HG02943 (cell line): ENCODE measurements around the gene DYNC2H1.

ENCODE experiments used
- ATAC-seq: cut with Tn5 transposase; IDR thresholded peaks from one replicate; pipeline ENCODE4 v1.9.1; 2021; ENCODE audit warnings: mild to moderate bottlenecking, low read depth, moderate library complexity; ENCODE audit not compliant: unreplicated experiment

Gene DYNC2H1

DNA sequence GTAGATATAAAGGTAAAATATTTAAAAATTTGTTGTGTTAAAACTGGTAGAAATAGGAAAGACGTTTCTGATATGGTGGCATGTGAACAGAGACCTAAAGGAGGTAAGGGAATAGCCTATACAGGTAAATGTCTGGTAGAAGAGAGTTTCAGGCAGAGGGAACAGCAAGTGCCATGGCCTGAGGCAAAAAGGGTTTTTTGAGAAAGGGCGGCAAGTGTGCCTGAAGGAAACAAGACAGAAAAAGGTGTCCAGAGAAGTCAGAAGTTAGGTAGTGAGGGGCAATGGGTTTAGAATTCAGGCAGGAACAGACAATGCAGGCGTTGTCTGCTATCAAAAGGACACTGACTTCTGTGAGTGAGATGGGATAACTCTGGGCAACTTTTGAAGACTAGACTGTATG is 339.7 kb downstream of the DYNC2H1 start:
- ATAC-seq, result no peak

DNA sequence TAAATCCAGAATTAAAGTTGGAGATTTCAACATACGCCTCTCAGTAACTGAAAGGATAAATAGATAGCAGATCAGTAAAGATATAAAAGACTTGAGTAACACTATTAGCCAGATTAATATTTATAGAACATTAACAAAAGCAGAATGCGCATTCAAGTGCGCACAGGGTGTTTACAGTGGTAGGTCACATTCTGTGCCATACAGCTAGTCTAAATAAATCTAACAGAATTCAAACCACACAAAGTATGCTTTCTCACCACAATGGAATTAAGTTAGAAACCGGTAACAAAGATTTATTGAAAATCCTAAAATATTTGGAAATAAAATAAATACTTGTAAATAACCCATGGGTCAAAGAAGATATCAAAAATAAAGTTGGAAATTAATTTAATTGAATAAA is 341.0 kb downstream of the DYNC2H1 start:
- no peak for ATAC-seq

DNA sequence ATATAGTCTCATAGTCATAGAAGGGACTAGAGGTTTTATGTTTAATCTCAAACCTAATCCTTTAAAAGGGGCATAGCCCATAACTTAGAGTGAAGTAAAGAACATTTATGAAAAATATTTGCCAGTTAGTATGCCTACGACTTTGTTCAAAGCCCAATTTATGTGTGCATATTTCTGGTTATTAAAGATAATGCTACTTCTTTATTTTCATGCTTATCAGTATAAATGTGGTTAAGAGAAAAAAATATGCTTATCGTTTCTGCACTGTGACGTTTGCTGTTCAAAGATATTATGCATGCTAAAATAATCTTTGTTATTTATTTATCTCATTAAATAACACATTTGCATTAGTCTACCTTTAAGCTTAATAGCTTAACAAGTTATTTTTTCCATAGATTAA is 343.9 kb downstream of the DYNC2H1 start:
- ATAC-seq, result no peak

DNA sequence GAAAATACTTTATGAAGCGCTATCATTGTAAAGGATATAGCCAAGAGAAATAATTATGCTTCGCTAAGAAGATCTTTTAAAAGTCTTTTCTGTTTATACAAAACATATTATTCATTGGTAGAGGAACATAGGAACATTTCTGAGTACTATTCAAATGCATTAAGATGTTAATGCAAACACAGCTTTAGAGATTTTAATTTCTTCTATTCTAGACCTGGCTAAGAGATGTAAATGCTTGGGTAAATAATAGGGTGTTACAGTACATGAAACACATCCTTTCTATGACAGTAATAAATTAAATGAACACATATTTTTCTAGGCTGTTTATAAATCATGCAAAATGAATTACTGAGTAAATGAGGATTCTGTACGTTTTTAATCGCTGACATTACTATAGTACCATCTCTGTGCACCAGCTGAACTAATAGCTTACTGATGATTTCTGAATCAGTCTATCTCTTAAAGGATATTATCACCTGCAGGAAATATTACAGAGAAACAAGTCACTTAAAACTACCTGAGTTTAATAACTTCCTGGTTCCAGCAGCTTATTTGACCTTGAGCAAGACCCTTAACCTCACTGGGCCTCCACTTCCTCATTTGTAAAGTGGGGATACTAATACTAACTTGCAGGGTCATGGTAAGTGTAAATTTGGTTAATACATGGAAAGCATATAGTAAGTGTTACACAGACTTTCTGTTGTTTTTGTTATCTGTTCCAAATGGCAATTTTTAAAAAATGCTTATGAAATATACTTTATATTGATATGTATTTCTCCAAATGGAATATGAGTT is 344.9 kb downstream of the DYNC2H1 start:
- no peak for ATAC-seq

DNA sequence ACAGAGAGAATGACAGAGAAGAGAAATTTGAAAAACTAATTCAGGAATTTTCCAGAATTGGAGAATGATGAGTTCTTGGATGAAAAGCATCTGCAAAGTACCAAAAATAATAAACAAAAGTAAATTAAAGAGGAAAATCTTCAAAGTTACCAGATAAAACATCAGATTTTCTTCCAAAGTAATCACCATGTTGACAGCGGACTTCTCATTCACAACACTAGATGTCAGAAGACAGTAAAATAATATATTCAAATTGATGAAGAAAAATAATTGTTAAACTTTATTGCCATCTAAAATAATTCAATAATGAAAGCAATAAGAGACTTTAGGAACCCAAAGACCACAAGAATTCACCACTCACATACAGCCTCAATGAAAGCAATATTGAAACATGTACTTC is 355.2 kb downstream of the DYNC2H1 start:
- ATAC-seq, result no peak

DNA sequence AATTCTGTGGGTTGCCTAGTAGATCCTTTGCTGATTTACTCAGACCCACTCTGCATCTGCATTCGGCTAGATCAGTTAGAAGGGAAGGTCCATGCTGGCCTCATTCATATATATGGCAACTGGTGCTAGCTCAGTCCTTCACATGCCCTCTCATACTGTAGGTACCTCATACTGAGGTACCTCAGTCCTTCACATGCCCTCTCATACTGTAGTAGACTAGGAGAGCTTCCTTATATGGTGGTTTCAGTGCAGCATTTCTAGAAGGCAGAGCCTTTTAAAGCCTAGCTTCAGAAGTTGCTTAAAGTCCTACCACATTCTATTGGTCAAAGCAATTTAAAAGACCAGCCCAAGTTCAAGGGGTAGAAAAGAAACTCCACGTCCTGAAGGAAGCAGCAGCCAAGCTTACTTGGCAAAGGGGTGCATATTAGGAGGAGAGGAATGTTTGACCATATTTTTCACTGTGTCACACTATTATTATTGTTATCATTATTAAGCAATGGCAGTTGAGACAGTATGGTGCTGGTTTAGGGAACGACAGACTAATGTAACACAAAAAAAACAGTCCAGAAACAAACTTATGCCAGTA is 356.4 kb downstream of the DYNC2H1 start:
- no peak for ATAC-seq

DNA sequence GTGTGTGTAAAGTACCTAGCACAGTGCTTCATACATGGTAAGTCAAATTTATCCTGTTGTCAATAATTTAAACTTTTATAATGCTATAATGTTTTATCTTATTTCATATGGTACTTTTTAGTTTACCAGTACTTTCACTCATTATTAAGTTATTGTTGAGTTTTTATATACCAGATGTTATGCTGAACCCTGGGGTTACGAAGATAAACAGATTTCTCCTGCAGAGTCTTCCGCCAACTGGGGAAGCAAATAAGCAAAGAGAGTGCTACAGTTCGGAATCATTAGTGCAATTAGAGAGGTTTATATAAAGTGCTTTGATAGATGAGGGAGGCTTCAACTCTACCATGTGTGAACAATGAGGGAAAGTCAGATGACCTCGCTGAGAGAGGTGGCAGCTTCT is 362.3 kb downstream of the DYNC2H1 start:
- ATAC-seq, result no peak

DNA sequence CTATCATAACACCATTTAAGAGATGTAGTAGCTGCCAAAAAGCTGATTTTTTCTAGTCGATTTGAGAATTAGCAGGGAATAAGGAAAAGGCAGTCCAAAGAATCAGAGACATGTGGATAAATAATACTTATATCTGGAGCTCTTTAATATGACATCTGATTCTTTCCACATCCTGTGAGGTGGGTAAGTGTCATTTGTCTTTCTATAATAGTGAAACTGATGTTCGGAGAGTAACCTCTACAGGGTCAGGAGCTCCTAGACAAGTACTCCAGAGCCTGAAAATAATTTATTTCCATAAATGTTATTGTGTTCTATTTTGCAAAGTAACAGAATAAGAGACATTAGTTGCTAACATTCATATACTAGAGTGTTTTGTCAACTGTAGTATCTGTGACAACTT is 367.6 kb downstream of the DYNC2H1 start:
- no peak for ATAC-seq

DNA sequence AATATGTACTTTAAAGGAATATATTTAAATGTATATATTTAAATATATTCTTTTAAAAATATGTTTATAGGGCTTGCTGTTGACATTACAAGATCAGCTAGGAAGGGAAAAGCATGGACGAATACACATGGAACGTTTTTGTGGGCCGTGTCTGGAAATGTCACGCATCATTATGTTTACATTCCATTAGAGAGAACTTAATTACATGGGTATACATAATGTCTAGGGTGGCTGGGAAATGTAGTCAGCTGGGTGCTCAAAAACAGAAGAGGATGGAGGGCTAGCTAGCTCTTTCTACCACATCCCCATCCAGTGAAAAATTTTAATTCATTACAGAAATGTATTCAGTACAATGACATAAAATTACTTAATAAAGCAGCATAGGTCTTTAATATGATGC is 371.2 kb downstream of the DYNC2H1 start:
- ATAC-seq, result no peak

DNA sequence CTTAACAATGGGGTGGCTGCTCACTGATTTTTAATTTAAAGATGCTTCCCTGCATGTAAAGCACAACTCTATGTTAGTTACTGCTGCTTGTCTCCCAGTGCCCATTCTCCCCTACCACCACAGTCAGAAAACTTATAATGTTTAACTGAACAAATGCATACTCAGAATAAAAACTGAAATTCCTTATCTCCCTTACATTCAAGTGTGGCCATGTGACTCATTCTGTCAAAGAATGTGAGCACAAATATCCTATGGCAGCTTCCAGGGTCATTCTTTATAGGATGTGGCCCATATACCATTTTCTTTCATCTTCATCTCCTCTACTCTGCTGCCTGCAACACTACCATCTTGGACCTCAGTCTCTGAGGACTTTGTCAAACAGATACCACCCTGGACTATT is 374.8 kb downstream of the DYNC2H1 start:
- no peak for ATAC-seq

DNA sequence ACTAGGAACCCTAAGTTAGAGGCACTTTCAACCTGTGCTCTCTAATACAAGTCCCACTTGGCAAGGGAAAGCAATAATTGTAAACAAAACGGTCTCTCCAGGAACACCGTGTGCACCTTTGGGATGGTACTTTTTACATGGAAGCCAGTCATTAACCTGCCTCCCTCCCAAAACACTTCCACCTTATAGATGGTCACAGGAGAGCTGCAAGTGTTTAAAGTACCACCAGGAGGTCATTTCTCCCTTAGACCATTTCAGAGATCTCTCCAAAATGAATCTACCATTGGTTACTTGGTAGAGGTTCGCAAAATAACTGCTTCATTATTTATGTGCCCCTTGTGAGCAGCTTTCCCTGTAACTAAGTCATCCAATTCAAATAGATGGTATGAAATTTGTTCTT is 375.3 kb downstream of the DYNC2H1 start:
- ATAC-seq, result no peak

DNA sequence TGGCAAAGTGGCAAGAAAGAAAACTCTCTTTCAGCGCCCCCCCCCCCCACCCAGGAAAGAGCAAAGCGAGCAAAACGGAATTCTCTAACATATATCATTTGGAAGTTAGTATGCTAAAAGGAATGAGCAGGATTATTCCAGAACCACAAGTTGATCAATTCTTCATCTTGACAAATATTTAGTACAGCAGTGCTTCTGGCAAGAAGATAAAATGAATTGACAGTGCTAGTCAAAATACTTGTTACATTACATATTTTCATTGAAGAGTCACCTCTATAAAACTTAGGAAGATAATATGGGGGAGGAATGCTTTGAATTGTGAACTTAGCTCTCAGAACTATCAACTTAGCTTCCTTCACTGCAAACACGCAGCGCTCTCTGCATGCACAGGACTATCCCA is 377.4 kb downstream of the DYNC2H1 start:
- no peak for ATAC-seq

DNA sequence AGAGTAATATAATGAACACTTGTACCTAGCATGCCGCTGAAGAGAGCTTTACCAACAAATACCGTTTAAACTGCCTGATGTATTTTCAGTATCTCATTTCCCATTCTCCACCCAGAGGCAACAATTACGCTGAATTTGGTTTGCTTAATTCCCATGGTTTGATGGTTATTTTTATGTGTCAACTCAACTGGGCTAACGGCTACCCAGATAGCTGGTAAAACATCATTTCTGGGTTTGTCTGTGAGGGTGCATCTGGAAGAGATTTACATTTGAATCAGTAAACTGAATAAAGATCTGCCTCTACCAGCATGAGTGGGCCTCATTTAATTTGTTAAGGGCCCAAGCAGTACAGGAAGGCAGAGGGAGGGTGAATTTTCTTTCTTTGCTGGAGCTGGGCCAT is 377.9 kb downstream of the DYNC2H1 start:
- no peak for ATAC-seq

DNA sequence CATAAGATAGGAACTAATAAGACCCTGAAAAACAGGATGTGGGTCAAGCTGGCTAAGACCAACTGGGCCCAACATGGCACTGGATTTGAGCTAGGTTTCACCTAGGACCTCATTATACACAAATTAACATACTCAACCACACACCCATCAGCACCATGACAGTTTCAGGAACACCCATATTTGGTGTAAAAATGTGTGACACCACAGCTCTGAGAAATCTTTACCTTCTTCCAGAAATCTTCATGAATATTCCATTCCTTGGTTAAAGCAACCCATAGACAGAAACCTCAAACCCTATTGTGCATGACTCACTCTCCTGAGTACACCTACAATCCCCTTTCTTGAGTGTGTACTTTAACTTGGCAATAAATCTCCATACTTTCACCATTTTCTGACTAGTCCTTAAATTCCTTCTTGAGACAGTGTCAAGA is 378.8 kb downstream of the DYNC2H1 start:
- no peak for ATAC-seq

DNA sequence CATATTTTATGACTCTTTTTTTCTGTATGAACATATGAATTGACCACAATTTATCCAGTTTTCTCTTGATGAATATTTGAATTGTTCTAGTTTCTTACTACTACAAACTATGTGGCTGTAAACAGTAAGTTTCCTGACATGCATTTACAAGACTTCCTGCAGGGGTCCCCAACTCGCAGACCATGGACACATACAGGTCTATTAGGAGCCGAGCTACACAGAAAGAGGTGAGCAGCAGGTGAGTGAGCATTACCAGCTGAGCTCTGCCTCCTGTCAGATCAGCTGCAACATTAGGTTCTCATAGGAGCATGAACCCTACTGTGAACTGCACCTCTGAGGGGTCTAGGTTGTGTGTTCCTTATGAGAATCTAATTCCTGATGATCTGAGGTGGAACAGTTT is 379.4 kb downstream of the DYNC2H1 start:
- ATAC-seq, result no peak

DNA sequence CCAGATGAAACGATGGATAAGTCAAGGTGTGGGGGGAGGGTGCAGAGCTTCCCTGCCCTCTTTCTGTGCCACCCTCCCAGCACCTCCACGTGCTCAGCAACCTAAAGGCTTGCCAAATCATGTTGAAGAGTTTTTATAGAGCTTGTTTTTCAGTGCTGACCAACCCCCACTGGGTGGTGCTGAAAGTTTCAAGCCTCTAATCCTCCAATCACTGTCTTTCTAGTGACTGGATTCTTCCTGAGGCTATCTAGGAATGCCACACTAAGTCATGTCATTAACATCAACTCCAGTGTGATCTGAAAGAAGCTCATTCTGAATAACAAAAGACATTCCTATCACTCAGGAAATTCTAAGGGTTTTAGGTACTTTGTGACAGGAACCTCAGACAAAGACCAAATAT is 382.6 kb downstream of the DYNC2H1 start:
- ATAC-seq, result no peak

DNA sequence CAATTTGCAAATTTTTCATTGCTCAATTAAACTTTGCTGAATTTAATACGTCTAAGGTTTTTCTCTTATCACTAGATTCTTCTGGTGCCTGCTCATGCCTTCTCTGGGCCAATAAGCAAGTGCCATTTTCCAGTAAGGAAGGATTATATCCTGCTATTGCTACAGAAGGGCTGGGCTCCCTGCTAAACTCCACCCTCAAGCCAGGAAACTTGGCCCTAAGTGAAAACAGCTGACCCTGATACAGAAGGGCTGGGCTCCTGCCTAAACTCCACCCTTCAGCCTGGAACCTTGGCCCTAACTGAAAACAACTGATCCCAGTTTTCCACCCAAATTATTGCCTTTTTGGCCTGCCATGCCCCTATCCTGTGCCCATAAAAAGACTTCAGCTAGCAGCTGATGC is 385.3 kb downstream of the DYNC2H1 start:
- no peak for ATAC-seq

DNA sequence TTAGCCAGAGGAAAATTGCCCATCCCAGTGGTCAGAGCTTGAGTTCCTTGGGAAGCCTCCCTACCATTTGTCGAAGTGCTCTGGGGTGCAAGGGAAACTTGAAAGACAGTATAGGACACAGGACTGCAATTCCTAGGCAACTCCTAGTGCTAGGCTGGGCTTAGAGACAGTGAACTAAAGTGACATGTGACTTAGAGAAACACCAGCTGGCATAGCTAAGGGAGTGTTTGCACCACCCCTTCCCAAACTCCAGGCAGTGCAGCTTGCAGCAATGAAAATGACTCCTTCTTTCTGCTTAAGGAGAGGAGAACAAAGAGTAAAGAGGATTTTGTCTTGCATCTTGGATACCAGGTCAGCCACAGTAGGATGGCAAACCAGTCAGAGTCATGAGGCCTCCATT is 388.0 kb downstream of the DYNC2H1 start:
- ATAC-seq, result no peak

DNA sequence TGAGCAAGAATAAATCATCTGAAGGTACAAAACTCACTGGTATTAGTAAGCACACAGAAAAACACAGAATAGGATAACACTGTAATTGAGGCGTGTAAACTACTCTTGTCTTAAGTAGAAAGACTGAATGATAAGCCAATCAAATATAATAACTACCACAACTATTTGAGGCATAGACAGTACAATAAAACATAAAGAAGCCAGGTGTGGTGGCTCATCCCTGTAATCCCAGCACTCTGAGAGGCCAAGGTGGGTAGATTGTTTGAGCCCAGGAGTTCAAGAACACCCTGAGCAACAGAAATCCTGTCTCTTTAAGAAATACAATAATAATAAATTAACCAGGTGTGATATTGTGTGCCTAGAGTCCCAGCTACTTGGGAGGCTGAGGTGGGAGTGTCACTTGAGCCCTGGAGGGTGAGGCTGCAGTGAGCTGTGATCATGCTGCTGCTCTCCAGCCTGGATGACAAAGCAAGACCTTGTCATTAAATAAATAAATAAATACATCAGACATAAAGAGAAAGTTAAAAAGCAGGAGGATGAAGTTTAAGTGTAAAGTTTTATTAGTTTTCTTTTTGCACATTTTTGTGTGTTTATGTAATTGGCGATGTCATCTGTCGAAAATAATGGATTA is 390.6 kb downstream of the DYNC2H1 start:
- ATAC-seq, result no peak

DNA sequence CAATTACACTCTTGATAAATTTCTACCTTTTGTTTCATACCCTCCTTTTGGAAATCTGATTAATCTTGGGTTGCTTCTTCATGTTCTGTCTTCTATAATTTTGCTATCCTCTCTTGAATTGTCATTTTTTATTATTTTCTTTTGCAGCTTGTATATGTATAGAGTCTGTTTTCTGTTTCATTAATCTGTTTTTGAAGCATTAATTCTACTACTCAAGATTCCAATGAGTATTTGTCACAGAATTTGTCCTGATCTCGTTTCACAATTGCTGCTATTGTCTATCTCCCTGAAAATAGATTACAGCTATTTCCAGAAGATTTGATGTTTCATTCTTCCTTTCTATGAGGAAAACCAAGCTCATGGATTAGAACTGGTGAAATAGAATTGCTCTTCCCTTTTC is 406.1 kb downstream of the DYNC2H1 start:
- ATAC-seq, result no peak

DNA sequence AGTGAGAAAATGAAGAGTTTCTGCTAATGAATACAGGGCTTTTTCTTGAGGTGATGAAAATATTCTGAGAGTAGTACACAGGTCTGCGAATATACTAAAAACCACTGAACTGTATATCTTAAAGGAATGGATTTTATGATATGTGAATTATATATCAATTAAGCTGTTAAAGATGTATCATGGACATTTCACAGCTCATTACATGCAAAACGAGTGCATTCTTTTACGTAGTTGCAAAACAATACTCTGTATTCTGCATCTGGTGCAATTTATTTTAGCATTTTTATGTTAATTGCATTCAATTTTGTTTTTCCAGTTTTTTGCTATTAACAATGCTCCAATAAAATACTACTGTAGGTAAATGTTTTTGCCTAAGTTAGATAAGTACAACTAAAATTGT is 411.6 kb downstream of the DYNC2H1 start:
- no peak for ATAC-seq

DNA sequence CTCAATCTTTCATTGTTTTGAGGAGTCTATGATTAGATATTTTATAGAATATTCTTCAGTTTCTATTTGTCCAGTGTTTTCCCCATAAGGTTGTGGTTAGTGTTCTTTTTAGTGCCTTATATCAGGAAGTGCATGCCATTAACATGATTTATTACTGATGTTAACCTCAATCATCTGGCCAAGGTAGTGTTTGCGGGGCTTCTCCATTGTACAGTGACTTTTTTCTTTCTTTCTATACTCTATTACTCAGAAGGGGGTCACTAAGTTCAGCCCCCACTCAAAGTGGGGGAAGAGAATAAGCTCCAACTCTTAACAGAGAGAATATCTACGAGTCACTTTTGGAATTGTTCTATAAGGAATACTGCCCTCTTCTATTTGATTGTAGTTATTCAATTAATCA is 415.8 kb downstream of the DYNC2H1 start:
- no peak for ATAC-seq
